Kidney epithelial cell (primary cell): ENCODE measurements around the gene CHAC1. TPM values are rescaled to one million over a fixed set of nuclear protein-coding genes. Genes with fewer than 3 reads are reported as not detected.
"Not testable (repeated sequence)": the region's sequence is repeated elsewhere in the genome, so short reads cannot be mapped to it uniquely, and the experiment has no call there.

ENCODE experiments used
- DNase-seq: peaks from one replicate; pipeline ENCODE4 v3.0.0-alpha.2; 2010; ENCODE audit warnings: low read depth
- H3K27me3 ChIP-seq: 2 replicates; pipeline ENCODE4 v1.6.0; 2011; ENCODE audit warnings: low read length; ENCODE audit not compliant: control insufficient read depth, insufficient read depth
- H3K36me3 ChIP-seq: 2 replicates; pipeline ENCODE4 v1.5.1; 2011; ENCODE audit warnings: low read length; ENCODE audit not compliant: control insufficient read depth, insufficient read depth
- H3K4me3 ChIP-seq: 2 replicates; pipeline ENCODE4 v1.5.1; 2011; ENCODE audit warnings: low read depth, mild to moderate bottlenecking, control low read depth, low read length
- CTCF ChIP-seq: IDR thresholded peaks from 2 replicates; pipeline ENCODE4 v1.5.1; 2011; ENCODE audit warnings: mild to moderate bottlenecking, moderate library complexity, low read length, control low read depth, inconsistent platforms; ENCODE audit not compliant: insufficient read depth, poor library complexity, severe bottlenecking
- total RNA-seq: library from RNA; depleted of rRNA; stranded (reverse); fragments of >200 nt; gene quantifications from 2 replicates; pipeline ENCODE4 v1.2.3, GENCODE V29; 2015

CHAC1 gene
- total RNA-seq, 1 donor from 2014 or later, result 84.4 TPM

- DNase-seq, result no peak
- H3K36me3 ChIP-seq, result peaks cover 2% of the 10 kb centered on the region
- H3K27me3 ChIP-seq, result no peaks in the 10 kb centered on the region
- H3K4me3 ChIP-seq, result no peak overlapping the region
- no peak for TF ChIP-seq CTCF
These were observed 6.3 kb downstream of the CHAC1 start for GRCh38 chr15:40959331-40960141.

GRCh38 chr15:40960151-40960885 lies 7.0 kb downstream of the CHAC1 start:
- TF ChIP-seq CTCF, result no peak
- H3K36me3 ChIP-seq, result peaks cover 2% of the 10 kb centered on the region
- DNase-seq, result no peak
- H3K4me3 ChIP-seq, result no peak overlapping the region
- H3K27me3 ChIP-seq, result no peaks in the 10 kb centered on the region

- Histone ChIP-seq H3K36me3 (peaks cover 2% of the 10 kb centered on the region), H3K27me3 (no peaks in the 10 kb centered on the region), H3K4me3 (no peak overlapping the region)
- DNase-seq, result no peak
- no peak for TF ChIP-seq CTCF
These were observed 7.7 kb downstream of the CHAC1 start for GRCh38 chr15:40960925-40961324.

GRCh38 chr15:40961740-40962139 lies 8.5 kb downstream of the CHAC1 start:
- not testable (repeated sequence) for DNase-seq, H3K4me3 ChIP-seq, H3K27me3 ChIP-seq, H3K36me3 ChIP-seq

GRCh38 chr15:40962317-40962716 lies 9.0 kb downstream of the CHAC1 start:
- H3K36me3 ChIP-seq, H3K27me3 ChIP-seq, DNase-seq, H3K4me3 ChIP-seq: not testable (repeated sequence)

GRCh38 chr15:40963201-40963600 lies 9.9 kb downstream of the CHAC1 start:
- no peaks in the 10 kb centered on the region for H3K36me3 ChIP-seq

More at GRCh38 chr15:40963201-40963600, 9.9 kb downstream of the CHAC1 start:
- Histone ChIP-seq H3K4me3 (no peak overlapping the region), H3K27me3 (no peaks in the 10 kb centered on the region)
- TF ChIP-seq CTCF, result no peak
- DNase-seq, result no peak
